Suprapubic skin (tissue), 4 donors: ENCODE measurements around the gene ZNF582.

Experiments used
- CTCF ChIP-seq, 2 donors: fragments of 200-600 bp in 1 of 2; fragments of 450-650 bp in 1 of 2; sonication (generic) in 1 of 2; IDR thresholded peaks; one replicate each; pipeline ENCODE4 v1.5.1; 2016 to 2019; ENCODE audit warnings: antibody characterized with exemption in 2 of 2, mild to moderate bottlenecking in 1 of 2, moderate library complexity in 1 of 2
- EP300 ChIP-seq: sonication (generic); formaldehyde crosslinking; IDR thresholded peaks from one replicate; pipeline ENCODE4 v1.6.1; 2017; ENCODE audit warnings: antibody characterized with exemption
- POLR2A ChIP-seq, 2 donors: fragments of 450-650 bp; IDR thresholded peaks; one replicate each; pipeline ENCODE4 v1.6.1; 2017; ENCODE audit warnings: antibody characterized with exemption in 2 of 2, mild to moderate bottlenecking in 2 of 2, moderate library complexity in 2 of 2
- POLR2AphosphoS5 ChIP-seq, 3 donors: sonication (generic); formaldehyde crosslinking; IDR thresholded peaks; one replicate each; pipeline ENCODE4 v1.6.1; 2017; ENCODE audit warnings: antibody characterized with exemption in 3 of 3

GRCh38 chr19:56403261-56403660 is 9.9 kb upstream of the ZNF582 start:
- TF ChIP-seq CTCF (IDR thresholded peaks at IDR 0.05) = no peak
- TF ChIP-seq POLR2AphosphoS5 (IDR thresholded peaks at IDR 0.05) = no peak
- no peak for TF ChIP-seq POLR2A (IDR thresholded peaks at IDR 0.05)
- TF ChIP-seq EP300 = no peak
